Fibroblast of pulmonary artery (primary cell): Measurements from ENCODE around the gene RAB3C.

ENCODE experiments used
- DNase-seq: peaks from one replicate; pipeline ENCODE4 v3.0.0-alpha.2; 2010; ENCODE audit warnings: low read depth
- H3K4me3 ChIP-seq: replicated peaks from 2 replicates; pipeline ENCODE4 v1.5.1; 2011; ENCODE audit warnings: low read depth, mild to moderate bottlenecking, control low read depth, low read length, moderate library complexity
- TF ChIP-seq, protein P1 (sequence below): IDR thresholded peaks from 2 replicates; pipeline ENCODE4 v1.5.1; 2011; ENCODE audit warnings: mild to moderate bottlenecking, control low read depth, low read length, inconsistent platforms; ENCODE audit errors: missing control alignments

The RAB3C gene

DNA sequence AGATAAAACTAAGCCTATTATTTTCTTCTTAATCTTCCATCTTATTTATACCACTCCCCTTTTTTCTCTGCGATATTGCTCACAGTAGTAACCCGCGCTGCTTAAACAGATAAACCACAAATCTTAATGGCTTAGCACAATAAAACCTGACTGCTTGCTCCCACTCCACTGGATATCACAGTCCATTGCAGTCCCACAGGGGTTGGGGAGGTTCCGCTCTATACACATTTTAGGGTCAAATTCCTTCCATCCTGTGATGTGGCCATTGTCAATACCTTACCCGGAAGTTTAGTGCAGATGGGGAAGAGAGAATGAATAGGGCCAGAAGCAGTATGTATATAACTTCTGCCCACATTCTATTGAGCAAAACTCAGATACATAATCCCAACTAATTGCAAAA is 193.7 kb downstream of the RAB3C start:
- TF ChIP-seq, protein P1, sequence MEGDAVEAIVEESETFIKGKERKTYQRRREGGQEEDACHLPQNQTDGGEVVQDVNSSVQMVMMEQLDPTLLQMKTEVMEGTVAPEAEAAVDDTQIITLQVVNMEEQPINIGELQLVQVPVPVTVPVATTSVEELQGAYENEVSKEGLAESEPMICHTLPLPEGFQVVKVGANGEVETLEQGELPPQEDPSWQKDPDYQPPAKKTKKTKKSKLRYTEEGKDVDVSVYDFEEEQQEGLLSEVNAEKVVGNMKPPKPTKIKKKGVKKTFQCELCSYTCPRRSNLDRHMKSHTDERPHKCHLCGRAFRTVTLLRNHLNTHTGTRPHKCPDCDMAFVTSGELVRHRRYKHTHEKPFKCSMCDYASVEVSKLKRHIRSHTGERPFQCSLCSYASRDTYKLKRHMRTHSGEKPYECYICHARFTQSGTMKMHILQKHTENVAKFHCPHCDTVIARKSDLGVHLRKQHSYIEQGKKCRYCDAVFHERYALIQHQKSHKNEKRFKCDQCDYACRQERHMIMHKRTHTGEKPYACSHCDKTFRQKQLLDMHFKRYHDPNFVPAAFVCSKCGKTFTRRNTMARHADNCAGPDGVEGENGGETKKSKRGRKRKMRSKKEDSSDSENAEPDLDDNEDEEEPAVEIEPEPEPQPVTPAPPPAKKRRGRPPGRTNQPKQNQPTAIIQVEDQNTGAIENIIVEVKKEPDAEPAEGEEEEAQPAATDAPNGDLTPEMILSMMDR: no peak
- no peak for DNase-seq
- H3K4me3 ChIP-seq: no peak overlapping the region

GRCh38 chr5:58778888-58779287 is 196.0 kb downstream of the RAB3C start:
- no peak overlapping the region for H3K4me3 ChIP-seq
- no peak for DNase-seq
- TF ChIP-seq, protein P1: no peak

- H3K4me3 ChIP-seq: no peak overlapping the region
- DNase-seq: no peak
- TF ChIP-seq, protein P1: no peak
These were observed 203.2 kb downstream of the RAB3C start for GRCh38 chr5:58786035-58786434.

DNA sequence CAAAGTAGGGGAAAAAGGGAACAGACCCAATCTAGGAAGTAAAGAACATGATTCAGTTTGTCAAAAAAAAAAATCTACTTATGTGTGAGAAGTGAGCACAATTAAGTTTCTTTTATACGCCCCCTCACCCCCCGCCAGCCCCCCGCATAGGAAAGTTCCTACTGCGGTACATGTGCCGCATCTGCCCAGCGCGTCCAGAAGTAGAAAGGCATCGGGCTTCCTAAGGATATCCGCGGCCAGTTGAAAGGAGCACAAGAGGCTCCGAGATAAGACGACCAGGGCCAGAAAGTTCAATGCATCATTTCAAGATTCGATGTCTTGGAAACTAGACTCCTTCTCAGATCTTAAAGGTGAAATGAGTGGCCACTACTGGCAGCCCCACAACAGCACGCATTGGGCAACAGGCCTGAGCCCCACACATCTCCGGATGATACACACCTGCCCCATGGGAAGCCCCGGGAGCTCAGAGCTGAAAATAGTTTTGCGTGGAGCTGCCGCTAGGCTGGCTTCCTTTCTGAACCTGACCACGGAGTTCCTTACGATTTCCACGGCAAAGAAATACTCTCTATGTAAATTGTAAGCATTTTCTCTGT is 203.9 kb downstream of the RAB3C start:
- no peak for DNase-seq
- no peak overlapping the region for H3K4me3 ChIP-seq
- TF ChIP-seq, protein P1: no peak

DNA sequence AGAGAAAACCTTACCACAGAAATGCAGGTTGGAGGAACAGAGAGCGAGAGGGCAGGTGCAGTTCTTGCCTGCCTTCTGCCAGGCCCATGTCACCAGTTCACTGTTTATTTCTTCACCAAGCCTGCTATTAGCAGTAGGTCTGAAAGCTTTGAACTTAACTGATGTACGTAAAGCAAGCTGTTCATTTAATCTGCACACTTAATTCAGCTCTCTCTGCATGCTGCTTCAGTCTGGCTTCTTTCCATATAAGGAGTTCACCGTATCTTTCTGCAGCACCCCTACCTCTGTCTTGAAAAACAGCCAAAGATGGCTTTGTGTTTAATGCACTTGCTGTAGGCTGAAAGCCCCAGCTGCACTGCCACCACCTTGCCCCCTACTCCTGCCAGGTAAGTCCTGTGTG is 205.1 kb downstream of the RAB3C start:
- no peak for DNase-seq
- TF ChIP-seq, protein P1: no peak
- no peak overlapping the region for H3K4me3 ChIP-seq

DNA sequence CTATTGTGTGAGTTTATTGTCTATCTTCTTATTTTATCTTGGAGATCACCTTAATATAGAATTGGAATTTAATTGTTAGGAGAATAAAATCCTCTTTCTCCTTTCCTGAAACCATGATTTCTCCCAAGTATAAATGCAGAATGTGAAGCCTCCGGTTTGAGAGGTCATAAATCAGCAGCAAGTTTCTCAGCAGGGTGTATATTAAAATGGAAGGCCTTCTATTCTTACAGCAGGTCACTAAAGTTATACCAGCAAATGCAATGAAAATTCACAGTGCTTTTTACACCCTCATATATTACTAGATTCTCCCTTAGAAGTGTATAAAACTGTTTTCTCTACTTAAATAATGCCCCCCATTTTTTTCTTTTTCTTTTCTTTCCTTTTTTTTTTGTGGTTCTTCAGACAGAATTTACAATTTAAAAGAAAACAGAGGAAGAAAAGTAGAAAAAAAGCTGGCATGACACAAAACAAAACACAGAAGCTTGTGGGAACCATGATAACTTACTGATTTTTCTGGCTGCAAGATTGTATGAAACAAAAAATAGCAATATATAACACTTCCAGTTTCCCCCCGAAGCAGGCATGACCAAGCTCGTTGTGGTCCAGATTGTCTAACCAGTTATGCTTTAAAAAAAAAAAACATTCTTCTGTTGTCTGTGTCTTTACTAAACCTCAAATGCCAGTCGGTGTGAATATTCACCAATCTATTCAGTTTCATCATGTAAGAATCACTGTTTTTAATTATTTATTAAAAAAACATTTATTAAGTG is 211.2 kb downstream of the RAB3C start:
- no peak overlapping the region for H3K4me3 ChIP-seq
- TF ChIP-seq, protein P1: no peak
- no peak for DNase-seq
